Hematopoietic multipotent progenitor cell treated with erythropoietin and hydrocortisone succinate and interleukin-3 and kit ligand, for 4 days (in vitro differentiated cells): ENCODE measurements around the gene SOS1.
"Not testable (repeated sequence)": the region's sequence is repeated elsewhere in the genome, so short reads cannot be mapped to it uniquely, and the experiment has no call there.

ENCODE experiments used
- DNase-seq: peaks from one replicate; pipeline ENCODE4 v3.0.0-alpha.2; 2015

Gene SOS1

DNA sequence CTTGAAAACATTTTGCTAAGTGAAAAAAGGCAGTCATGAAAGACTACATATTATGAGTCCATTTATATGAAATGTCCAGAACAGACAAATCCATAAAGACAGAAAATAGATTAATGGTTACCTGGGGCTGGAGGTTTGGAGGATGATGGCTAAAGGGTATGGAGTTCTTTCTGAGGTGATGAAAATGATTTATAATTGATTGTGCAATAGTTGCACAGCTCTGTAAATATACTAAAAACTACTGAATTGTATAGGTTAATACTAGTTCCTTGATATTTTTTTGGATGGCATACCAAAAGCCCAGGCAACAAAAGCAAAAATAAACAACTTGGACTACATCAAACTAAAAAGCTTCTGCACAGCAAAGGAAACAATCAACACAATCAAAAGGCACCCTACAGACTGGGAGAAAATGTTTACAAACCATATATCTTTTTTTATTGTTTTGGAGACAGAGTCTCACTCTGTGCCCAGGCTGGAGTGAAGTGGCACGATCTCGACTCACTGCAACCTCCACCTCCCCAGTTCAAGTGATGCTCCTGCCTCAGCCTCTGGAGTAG lies 21.5 kb downstream of the SOS1 start:
- DNase-seq = no peak

GRCh38 chr2:39095624-39096023 lies 25.2 kb downstream of the SOS1 start:
- no peak for DNase-seq

DNA sequence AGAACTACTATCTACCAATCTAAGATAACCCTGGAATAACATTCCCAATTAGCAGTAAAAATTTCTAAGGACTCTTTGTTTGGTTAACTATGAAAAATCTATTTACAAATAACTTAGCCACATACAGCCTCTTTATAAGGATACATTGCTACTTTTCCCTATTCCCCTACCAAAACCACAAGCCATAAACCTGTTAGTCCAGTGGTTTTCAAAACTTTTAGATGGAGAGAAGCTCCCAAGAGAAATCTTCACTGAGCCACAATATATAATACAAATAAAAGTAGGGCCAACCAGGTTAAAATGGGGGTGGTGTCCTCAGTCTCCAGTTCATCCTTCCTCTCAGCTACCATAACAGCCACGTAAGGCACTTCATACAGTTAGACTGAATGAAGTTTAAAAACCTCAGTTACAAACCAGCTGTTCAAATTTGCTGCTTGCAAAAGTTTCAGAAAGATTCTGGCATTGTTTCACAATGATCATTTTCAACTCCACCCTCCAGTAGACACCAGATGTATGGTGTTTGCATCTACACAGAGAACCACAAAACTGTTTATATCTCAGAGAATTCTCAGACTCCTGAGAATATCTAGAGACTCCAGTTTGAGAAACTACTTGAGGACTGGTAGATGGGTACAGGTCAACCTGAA lies 26.0 kb downstream of the SOS1 start:
- peak; percentile 77 for DNase-seq

- DNase-seq = no peak
These were observed 27.5 kb downstream of the SOS1 start for GRCh38 chr2:39093218-39093898.

DNA sequence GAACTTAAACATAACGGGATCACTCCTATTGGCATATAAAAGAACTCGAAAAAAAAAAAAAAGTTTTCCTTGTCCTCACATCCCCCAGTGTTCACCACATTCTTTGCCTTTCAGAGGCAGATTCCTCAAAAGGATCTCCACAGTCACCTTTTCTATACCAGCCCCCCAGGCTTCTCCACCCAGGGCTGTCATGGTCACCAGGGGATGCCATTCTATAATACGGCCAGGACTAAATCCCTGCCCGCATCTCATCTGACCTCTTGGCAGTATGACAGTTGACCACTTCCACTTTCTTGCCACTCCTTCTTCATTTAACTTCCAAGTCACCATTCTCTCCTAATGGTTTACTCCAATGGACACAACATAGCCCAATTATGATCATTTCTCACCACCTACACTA lies 29.3 kb downstream of the SOS1 start:
- no peak for DNase-seq

DNA sequence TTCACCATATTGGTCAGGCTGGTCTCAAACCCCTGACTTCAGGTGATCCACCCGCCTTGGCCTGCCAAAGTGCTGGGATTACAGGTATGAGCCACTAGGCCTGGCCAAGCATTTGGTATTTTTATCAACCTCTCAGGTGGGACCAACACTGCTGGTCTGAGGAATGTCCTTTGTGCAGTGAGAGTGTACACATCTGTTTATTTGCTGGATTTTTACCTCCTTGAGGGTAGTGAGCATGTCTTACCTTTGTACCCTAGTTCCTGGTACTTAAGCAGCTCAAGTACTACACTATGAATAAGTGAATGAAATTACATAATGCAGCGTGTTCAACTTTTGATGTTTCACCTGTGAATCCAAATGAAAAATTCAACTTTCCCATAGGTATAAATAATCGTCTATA lies 29.8 kb downstream of the SOS1 start:
- no peak for DNase-seq

DNA sequence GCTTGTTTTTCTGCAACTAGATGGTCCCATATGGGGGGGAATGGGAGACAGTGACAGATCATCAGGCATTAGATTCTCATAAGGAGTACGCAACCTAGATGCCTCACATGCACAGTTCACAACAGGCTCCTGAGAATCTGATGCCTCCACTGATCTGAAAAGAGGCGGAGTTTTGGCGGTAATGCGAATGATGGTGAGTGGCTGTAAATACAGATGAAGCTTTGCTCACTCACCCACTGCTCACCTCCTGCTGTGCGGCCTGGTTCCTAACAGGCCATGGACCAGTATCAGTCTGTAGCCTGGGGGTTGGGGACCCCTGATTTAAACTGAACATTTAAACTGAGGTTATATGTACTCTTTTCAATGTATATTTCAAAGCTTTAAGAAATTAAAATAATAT lies 40.7 kb downstream of the SOS1 start:
- DNase-seq = no peak

GRCh38 chr2:39069890-39070465 lies 50.9 kb downstream of the SOS1 start:
- DNase-seq = peak; percentile 67

DNA sequence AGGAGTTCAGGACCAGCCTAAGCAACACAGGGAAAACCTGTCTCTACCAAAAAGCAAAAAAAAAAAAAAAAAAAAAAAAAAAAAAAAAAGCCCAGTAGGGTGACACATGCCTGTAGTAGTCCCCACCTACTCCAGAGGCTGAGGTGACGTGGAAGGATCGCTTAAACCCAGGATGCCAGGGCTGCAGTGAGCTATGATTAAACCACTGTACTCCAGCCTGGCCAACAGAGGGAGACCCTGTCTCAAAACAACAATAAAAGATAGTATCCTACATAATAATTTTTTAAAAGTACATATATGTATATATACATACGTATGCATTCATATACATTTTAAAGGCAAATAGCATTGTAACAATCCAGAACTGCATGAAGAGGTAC lies 51.7 kb downstream of the SOS1 start:
- peak; percentile 49 for DNase-seq

DNA sequence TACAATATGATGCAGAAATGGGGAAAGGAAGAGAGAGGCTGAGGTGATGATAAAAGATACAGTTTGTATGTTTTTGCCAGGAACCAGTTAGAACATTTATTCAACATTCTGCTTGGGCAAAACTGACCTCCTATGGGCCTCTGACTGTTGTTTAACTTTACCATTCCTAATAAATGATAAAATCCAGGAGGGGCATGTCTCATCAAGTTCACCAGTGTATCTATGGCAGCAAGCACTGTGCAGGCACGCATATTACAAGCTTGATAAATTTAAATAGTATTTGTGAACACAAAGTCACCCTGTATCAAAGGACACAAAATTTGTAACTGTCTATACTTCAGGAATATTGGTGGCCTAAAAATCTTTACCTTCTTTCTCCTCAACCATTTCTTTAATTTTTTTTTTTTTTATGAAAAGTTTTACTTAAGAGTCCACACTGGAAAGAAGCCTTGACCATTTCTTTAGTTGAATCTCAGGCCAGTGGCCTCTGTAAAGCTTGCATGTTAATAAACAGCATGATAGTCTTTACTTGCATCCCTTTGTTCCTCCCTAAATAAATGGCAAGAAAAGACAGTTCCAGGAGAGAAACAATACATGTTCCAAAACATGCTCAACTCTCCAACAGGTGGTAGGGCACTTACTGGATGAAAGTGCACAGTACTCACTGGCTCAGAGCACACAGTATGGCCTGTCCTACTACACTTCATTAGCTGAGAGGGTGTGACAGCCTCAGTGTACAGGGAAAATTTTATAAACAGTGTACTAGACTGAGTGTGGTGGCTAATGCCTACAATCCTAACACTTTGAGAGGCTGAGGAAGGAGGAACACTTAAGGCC lies 52.3 kb downstream of the SOS1 start:
- no peak for DNase-seq

GRCh38 chr2:39065616-39066015 lies 55.2 kb downstream of the SOS1 start:
- no peak for DNase-seq

- no peak for DNase-seq
These were observed 58.5 kb downstream of the SOS1 start for GRCh38 chr2:39062320-39062719.

DNA sequence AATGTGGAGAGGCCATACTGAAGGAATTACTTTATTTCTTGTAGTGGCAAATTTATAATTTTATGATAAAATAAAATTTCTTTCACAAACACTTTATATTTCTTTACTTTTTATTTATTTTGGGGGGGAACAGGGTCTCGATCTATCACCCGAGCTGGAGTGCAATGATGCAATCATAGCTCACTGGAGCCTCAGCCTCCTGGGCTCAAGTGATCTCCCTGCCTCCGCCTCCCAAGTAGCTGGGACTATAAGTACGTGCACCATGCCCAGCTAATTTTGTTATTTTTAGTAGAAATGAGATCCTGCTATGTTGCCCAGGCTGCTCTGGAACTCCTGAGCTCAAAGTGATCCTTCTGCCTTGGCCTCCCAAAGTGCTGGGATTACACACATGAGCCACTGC lies 59.6 kb downstream of the SOS1 start:
- no peak for DNase-seq

GRCh38 chr2:39059366-39059952 lies 61.4 kb downstream of the SOS1 start:
- peak; percentile 87 for DNase-seq

- DNase-seq = no peak
These were observed 62.8 kb downstream of the SOS1 start for GRCh38 chr2:39058101-39058500.

DNA sequence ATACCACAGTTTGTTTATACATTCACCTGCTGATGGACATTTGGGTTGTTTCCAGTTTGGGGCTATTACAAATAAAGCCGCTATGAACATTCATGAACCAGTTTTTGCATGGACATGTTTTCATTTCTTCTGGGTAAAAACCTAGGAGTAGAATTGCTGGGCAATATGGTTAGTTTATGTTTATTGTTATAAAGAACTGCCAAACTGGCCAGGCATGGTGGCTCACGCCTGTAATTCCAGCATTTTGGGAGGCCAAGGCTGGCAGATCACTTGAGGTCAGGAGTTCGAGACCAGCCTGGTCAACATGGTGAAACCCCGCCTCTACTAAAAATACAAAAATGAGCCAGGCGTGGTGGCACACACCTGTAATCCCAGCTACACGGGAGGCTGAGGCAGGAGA lies 68.2 kb downstream of the SOS1 start:
- not testable (repeated sequence) for DNase-seq

DNA sequence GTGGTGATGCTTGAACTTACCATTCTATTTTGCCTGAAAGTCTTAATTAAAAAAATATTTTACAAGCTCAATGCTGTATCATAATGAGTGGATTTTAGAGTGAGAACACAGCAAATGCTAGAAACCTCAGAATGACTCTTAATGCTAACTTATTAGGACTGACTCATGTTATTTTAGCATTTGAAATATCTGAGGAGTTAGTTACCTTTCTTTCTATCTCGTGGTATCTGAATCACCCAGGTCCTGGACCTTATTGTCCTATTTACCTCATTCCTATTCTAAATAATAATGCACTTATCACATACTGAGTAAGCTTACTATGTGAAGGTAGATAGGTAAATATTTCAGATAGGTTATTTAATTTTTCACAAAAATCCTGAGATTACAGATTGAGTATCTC lies 70.7 kb downstream of the SOS1 start:
- no peak for DNase-seq

DNA sequence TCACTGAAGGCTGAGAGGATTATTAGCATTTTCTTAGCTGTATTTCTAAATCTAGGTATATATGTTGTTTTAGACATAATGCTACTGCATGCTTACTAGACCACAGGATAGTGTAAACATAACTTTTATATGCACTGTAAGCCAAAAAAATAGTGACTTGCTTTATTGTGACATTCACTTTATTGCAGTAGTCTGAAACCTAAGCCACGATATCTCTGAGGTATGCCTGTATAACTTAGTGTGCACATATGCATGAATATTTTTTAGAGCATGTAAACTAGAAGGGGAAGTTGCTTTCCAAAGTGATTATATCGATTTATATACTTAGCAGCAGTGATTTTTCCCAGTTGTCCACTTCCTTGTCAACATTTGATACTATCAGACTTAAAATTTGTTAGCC lies 81.8 kb downstream of the SOS1 start:
- no peak for DNase-seq

DNA sequence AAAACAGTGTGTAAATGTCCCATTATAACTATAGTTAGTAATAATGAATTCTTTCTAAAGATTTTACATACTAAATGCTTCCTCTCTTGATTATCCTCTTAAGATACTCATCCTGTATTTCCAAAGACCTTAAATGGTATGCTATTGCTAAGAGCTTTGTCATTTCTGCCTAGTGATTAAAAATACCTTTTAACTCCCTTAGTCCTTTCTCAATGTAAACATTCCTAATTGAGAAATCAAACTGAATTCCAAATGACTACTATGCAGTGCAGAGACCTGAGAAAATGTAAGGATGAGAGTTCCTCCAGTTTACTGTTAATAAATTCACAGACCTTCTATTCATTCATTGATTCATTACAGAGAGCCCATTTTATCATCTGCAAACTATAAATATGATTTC lies 86.9 kb downstream of the SOS1 start:
- no peak for DNase-seq

DNA sequence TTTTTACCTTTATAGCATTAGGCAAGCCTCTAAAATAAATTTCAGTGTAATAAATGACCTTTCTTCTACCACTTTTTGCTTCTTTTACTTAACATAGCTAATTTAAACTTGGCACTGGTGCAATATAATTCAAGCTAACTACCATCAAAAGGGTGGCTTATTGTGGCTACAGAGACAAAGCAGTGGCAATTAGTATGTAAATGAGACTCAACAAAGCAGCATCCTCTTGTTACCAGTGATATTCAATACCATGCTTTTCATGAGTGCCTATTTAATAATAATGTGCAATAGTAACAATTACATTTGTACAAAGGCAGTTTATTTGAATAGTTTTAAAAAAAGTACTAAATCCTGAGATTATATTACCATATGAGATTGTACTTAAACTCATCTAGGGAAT lies 93.4 kb downstream of the SOS1 start:
- no peak for DNase-seq

DNA sequence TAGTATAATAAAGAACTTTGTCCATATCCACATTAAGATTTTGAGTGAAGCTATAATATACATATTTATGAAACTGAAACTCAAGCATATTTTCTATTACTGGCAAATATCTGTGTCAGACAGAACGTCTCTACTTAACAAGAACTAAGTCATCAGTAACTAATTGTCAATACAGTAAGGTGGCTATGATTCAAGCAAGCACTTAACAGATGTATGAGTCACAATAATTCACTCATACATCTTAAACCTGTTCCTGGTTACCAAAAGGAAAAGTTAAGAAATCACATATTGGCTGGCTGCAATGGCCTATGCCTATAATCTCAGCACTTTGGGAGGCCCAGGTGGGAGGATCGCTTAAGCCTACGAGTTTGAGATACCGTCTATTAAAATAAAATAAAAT lies 96.0 kb downstream of the SOS1 start:
- no peak for DNase-seq

- no peak for DNase-seq
These were observed 97.2 kb downstream of the SOS1 start for GRCh38 chr2:39023649-39024048.

- DNase-seq = no peak
These were observed 98.1 kb downstream of the SOS1 start for GRCh38 chr2:39022642-39023235.
